A549 (cell line): ENCODE data around the gene ZNF804A.

ENCODE experiments used
- BHLHE40 ChIP-seq: IDR thresholded peaks from 2 replicates; pipeline ENCODE4 v1.6.1; 2012; ENCODE audit warnings: low read depth, low read length, inconsistent platforms
- CTCF ChIP-seq: fragments of >200 bp; sonication (Bioruptor Twin); formaldehyde crosslinking; IDR thresholded peaks from 3 replicates; pipeline ENCODE4 v1.5.1; 2016
- GATA3 ChIP-seq: IDR thresholded peaks from 2 replicates; pipeline ENCODE4 v1.6.1; 2012; ENCODE audit warnings: borderline replicate concordance
- NFE2L2 ChIP-seq: fragments of 150-350 bp; conservative IDR thresholded peaks from 2 replicates; pipeline ENCODE4 v1.6.1; 2014; ENCODE audit warnings: low read length
- PHF8 ChIP-seq: fragments of 200-600 bp; sonication (generic); IDR thresholded peaks from 2 replicates; pipeline ENCODE4 v1.6.1; 2016; ENCODE audit warnings: low read depth, mild to moderate bottlenecking, antibody characterized with exemption, moderate library complexity, borderline replicate concordance
- POLR2A ChIP-seq: IDR thresholded peaks from 2 replicates; pipeline ENCODE4 v1.6.1; 2012; ENCODE audit warnings: mild to moderate bottlenecking, low read length
- RAD21 ChIP-seq, 2 experiments: fragments of >200 bp in 1 of 2; sonication (Bioruptor Twin) in 1 of 2; formaldehyde crosslinking in 1 of 2; IDR thresholded peaks in 1 of 2; conservative IDR thresholded peaks in 1 of 2; 2 replicates in 1 of 2; 3 replicates in 1 of 2; pipeline ENCODE4 v1.6.1; 2012 to 2018; ENCODE audit warnings: inconsistent platforms in 1 of 2
- REST ChIP-seq: fragments of 200-600 bp; sonication (generic); IDR thresholded peaks from 2 replicates; pipeline ENCODE4 v1.6.1; 2016; ENCODE audit warnings: antibody characterized with exemption, mild to moderate bottlenecking, moderate library complexity
- RFX5 ChIP-seq: fragments of 450-650 bp; IDR thresholded peaks from 2 replicates; pipeline ENCODE4 v1.7.1; 2014; ENCODE audit warnings: antibody characterized with exemption, mild to moderate bottlenecking, moderate library complexity
- USF2 ChIP-seq: fragments of 450-650 bp; IDR thresholded peaks from 2 replicates; pipeline ENCODE4 v1.6.1; 2014; ENCODE audit warnings: antibody characterized with exemption

GRCh38 chr2:184599054-184599871 is 934 bp downstream of the ZNF804A start:
- TF ChIP-seq CTCF = no peak
- no peak for TF ChIP-seq POLR2A
- no peak for TF ChIP-seq RAD21 (conservative IDR thresholded peaks at IDR 0.05 in 1 of 2, IDR thresholded peaks at IDR 0.05 in 1 of 2)
- no peak for TF ChIP-seq PHF8
- TF ChIP-seq NFE2L2 = no peak
- TF ChIP-seq BHLHE40 = no peak
- no peak for TF ChIP-seq USF2
- TF ChIP-seq GATA3 = no peak
- TF ChIP-seq REST = no peak
- no peak for TF ChIP-seq RFX5
